ENCODE data around the gene RLF.

Gene RLF

GRCh38 chr1:40161125-40161887 is at the start of gene RLF:
TSS of gene RLF (plus strand) at chr1:40161387. CDS start at chr1:40161400, 13 bp downstream.
- in situ Hi-C loops (cut with HindIII; ENCODE audit: low sequenced_read_pairs), result no loop called here

DNA sequence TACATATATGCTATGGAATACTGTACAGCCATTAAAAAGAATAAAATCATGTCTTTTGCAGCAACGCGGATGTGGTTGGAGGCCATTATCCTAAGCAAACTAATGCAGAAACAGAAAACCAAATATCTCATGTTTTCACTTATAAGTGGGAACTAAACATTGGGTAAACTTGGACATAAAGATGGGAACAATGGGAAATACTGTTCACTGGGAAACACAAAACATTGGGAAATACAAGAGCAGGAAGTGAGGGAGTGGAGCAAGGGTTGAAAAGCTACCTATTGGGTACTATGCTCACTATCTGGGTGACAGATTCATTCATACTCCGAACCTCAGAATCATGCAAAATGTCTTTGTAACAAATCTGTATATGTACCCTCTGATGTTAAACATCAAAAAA is 46.8 kb upstream of the RLF start:
- in situ Hi-C loops (cut with HindIII; ENCODE audit: low sequenced_read_pairs), result no loop called here

DNA sequence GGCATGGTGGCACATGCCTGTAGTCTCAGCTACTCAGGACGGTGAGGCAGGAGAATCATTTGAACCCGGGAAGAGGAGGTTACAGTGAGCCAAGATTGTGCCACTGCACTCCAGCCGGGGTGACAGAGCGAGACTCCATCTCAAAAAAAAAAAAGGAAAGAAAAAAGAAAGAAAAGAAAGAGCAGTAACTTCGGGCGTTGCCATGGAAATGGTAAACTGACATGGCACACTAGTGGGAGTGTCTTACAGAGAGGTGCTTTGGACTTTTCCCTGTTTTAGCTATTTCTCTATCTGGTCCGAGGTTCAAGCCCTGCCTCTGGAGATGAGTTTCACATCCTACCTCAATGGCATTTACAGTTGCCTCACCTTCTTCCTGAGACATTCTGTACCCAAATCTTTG is 41.1 kb upstream of the RLF start:
- in situ Hi-C loops (cut with HindIII; ENCODE audit: low sequenced_read_pairs), result no loop called here

DNA sequence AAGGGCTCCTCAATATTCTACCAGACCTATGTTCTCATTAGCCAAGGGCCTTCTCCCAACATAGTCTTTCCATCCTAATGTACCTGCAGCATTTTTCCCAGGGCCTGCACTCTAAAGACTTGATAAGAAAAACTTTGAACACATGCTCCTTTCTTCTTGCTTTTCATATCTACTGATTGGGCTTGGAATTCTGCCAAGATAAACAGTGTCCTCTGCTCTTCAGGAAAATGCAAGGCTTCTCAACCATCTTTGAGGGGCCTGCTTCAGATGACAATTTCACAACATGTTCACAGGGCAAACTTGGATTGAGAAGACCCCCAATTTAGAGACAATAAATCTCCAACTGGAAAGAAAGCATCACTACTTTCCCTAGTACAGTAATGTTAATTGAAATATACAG is 38.3 kb upstream of the RLF start:
- in situ Hi-C loops (cut with HindIII; ENCODE audit: low sequenced_read_pairs), result no loop called here

DNA sequence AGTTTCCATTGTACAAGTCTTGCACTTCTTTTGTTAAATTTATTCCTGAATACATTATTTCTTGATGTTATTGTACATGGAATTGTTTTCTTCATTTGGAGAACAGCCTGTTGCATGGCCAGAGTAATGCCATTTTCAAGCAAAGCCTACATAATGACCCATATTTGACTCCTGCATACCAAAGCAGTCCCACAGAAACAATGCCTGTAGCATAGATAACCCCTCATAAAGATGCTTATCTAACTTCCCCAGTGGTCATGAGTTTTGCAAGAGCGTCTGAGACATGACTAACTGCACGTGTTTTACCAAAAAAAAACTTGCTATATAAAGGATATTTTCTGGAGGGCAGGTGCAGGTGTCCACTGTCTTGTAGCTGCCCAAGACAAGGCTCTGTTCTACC is 30.3 kb upstream of the RLF start:
- in situ Hi-C loops (cut with HindIII; ENCODE audit: low sequenced_read_pairs), result no loop called here

GRCh38 chr1:40132383-40133311 is 28.5 kb upstream of the RLF start:
- in situ Hi-C loops (cut with HindIII; ENCODE audit: low sequenced_read_pairs), result no loop called here

- in situ Hi-C loops (cut with HindIII; ENCODE audit: low sequenced_read_pairs), result no loop called here
Observed at GRCh38 chr1:40133312-40133665, 27.9 kb upstream of the RLF start.

- in situ Hi-C loops (cut with HindIII; ENCODE audit: low sequenced_read_pairs), result no loop called here
Observed at GRCh38 chr1:40133839-40134238, 27.3 kb upstream of the RLF start.

DNA sequence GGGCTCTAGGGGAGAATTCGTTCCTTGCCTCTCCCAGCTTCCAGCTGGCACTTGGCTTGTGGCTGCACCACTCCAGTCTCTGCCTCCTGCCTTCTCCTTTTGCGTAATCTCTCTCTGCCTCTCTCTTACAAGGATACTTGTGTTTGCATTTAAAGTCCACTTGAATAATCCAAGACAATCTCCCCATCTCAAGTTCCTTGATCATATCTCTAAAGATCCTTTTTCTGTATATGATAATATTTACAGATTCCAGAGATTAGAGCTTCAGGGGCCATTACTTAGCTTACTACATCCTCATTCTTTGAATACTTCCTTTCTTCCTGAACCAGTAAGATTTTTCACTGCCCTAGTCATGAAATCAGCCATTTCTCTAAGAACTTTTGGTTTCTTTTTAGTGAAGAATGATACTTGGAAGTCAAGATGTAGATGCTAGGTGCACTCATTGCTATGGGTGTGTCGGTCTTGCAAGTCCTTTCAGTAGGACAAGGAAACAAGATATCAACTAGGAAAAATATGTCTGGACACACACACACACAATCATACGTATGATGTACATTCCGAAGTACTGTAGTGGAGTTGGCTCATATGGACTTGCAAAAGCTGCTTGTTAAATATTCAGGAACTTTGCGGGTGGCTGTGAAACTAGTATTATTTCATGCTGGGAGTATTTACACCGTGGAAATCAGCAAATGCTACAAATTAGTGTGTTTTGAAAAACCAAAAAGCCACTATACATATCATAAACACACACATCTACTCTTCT is 20.8 kb upstream of the RLF start:
- in situ Hi-C loops (cut with HindIII; ENCODE audit: low sequenced_read_pairs), result no loop called here

DNA sequence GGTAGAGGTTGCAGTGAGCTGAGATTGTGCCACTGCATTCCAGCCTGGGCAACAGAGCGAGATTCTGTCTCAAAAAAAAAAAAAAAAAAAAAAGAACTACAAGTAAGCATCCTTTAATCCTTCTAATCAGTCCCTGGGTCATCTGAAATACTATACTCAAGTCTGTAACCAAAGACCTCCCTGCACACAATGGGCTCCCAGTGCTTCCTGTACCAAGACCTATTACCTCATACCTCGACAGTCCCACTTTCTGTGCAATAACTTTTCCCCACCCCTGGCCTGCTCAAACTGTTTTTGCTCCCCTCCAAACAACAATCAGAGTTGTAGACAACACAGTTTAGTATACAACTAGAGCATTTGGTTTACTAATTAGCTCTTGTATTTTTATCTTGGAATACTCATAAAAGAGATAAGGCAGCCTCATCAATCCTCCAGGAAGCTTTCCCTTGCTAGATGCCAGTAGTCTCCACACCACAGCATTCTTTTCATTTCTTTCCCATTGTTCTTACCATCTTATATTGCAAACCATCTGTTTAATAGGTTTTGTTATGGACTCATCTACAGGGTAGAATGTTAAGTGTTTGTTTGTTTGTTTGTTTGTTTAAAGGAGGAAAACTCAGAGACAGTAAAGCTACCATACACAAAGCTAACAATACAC is 19.2 kb upstream of the RLF start:
- in situ Hi-C loops (cut with HindIII; ENCODE audit: low sequenced_read_pairs), result no loop called here

DNA sequence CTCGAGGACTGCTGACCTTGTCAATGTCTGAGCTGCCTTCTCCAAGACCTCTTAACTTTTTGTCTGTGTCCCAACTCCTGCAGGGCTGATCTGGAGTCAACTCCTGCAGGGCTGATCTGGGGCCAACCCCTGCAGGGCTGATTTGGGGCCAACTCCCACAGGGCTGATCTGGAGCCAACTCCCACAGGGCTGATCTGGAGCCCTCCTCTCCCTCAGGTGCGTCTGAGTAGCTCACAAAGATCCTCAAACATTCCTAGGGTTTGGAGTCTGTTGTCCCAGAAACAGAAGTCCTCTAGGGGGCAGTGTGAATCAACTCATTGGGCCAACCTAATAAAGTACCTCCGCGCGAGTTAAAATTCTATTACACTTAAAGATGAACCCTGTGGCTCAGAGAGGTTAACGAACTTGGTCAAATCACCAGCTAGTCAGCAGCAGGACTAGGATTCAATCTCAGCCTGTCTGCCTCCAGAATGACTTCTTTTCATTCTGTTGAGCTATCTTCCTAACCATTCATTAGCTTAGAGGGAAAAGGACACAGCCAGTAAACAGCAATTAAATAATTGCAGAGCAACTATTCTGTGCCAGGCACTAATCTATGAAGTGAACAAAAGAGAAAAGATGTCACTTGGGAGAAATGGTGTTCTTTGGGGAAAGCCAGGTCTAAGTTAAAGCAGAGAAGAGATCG is 17.2 kb upstream of the RLF start:
- in situ Hi-C loops (cut with HindIII; ENCODE audit: low sequenced_read_pairs), result no loop called here

DNA sequence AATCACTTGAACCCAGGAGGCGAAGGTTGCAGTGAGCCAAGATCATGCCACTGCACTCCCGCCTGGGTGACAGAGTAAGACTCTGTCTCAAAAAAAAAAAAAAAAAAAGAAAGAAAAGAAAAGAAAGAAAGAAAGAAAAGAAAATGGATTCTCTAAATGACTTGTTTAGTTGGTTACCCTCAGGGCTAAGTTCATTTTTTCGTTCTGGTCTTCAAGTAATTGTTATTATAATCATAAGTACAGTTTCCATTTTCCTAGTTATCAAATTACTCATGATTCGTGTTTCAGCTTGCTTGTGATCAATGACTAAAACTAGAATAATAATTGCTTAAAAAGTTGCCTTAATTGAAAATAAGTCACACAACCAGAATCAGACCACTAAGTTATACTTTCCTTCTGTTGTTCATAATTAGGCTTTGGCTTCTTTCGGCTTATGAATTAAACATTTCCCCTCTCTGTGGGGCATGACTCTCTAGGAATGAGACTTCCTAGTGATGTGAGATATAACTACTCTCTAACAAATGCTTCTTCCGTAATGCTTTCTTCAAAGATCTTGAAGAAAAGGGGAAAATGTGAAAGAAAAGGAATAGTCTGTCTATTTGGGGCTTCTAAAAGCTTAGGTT is 9.6 kb upstream of the RLF start:
- in situ Hi-C loops (cut with HindIII; ENCODE audit: low sequenced_read_pairs), result loop anchor here (5.0 kb wide), 2 partner anchors 91 to 186 kb away; no protein-coding TSS in a partner anchor

DNA sequence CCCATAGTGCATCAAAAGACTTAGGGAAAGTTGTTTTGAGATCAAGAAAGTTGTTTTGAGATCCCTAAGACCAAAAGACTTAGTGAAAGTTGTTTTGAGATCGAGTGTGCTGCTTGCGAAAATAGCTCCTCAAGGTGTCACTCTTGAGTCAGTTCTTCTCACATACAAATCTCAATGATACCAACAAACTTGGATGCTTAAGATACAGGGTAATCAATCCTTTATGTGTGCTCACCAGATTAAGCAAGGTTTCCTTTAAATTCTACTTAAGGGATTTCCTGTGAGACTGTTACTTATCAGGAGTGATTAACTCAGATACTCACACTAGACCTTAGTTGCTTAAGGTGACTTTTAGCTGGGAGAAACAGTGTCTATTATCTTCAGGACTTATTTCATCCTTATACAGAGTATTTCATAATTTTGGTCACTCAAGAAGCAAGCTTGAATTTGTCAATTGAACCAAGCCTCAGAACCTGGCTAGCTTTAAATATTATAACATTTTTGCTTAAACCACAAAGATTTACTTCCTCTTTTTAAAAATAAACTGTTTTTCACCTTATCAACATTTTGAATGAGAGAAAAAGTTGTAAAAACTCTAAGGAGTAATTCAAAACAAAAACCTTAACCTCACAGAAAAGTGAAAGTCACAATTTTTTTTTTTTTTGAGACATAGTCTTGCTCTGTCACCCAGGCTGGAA is 8.0 kb upstream of the RLF start:
- in situ Hi-C loops (cut with HindIII; ENCODE audit: low sequenced_read_pairs), result loop anchor here (5.0 kb wide), 2 partner anchors 89 to 184 kb away; no protein-coding TSS in a partner anchor

- in situ Hi-C loops (cut with HindIII; ENCODE audit: low sequenced_read_pairs), result loop anchor here (5.0 kb wide), 1 partner anchor 37 kb away; no protein-coding TSS in a partner anchor
Observed at GRCh38 chr1:40155135-40155534, 6.1 kb upstream of the RLF start.

DNA sequence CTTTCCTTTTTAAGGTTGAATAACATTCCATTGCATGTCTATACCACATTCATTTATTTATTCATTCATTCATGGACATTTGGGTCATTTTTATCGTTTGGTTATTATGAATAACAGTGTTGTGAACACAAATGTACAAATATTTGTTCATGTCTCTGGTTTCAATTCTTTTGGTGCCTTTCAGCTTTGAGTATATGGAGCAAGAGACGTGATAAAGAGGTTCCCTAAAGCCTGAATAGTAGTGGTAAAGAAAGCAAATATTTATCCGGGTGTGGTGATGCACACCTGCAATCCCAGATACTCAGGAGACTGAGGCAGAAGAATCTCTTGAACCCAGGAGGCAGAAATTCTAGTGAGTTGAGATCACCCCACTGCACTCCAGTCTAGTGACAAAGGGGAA is 5.3 kb upstream of the RLF start:
- in situ Hi-C loops (cut with HindIII; ENCODE audit: low sequenced_read_pairs), result loop anchor here (5.0 kb wide), 1 partner anchor 36 kb away; no protein-coding TSS in a partner anchor

DNA sequence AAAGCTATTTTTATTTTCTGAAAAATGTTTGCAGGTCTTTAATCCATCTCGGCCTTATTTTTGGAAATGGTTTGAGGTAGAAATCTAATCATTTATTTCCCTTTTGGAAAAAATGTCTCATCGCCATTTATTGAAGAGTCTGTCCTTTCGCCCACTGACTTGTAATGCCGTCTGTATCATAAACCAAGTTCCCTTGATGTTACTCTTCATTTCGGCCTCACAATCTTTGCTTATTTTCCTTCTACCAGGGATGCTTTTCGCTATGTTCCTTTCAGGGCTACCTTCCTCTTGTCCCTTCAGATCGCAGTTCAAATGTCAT is 422 bp upstream of the RLF start:
- in situ Hi-C loops (cut with HindIII; ENCODE audit: low sequenced_read_pairs), result no loop called here

GRCh38 chr1:40161888-40162397 is 756 bp downstream of the RLF start:
- in situ Hi-C loops (cut with HindIII; ENCODE audit: low sequenced_read_pairs), result no loop called here

- in situ Hi-C loops (cut with HindIII; ENCODE audit: low sequenced_read_pairs), result no loop called here
Observed at GRCh38 chr1:40162753-40163441, 1.7 kb downstream of the RLF start.
